COLO668 (cell line): ENCODE results near the gene SF3B1.
A peak's percentile ranks its signal among the peaks of the same experiment; 100 is the strongest.
"Not testable (repeated sequence)": the region's sequence is repeated elsewhere in the genome, so short reads cannot be mapped to it uniquely, and the experiment has no call there.

Experiments
- DNase-seq: peaks from one replicate; lab custom pipeline; 2025; ENCODE audit not compliant: unreplicated experiment; lab: John Stamatoyannopoulos, UW

The SF3B1 gene

DNA sequence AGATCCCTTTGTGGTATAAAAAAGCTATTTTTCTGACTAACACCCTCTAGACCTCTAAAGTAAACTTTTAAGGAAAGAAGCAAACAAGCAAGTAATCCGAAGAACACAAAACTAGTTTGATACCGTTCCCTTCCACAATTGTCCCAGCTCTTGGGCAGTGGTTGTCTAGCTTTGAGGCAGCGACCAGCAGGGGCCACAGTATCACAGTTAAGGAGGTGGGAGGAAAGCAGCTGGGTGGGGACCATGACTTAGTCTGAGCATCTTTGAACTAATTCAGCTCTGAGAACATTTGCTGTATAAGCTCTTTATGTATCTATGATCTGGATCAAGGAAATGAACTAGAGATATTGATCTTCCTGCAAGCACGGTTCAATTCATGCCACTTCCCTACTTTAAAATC lies 51.0 kb downstream of the SF3B1 start:
- no peak for DNase-seq

DNA sequence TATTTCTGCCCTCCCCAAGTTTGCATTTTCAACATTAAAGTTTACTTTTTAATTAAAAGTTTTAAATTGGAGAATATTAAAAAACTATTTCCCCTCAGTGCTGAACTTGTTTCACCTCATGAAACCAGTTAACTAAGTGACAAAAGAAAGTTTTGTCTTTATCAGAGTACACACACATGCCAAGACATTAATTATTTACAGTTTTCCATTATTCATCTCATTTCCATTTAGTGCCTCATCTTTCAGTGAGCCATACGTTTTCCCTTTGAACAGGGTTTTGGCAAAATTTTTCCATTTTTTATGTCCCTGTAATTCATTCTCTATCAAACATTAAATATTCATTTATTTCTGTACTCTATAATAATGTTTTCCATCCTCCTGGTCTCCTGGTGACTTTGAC lies 53.2 kb downstream of the SF3B1 start:
- no peak for DNase-seq

DNA sequence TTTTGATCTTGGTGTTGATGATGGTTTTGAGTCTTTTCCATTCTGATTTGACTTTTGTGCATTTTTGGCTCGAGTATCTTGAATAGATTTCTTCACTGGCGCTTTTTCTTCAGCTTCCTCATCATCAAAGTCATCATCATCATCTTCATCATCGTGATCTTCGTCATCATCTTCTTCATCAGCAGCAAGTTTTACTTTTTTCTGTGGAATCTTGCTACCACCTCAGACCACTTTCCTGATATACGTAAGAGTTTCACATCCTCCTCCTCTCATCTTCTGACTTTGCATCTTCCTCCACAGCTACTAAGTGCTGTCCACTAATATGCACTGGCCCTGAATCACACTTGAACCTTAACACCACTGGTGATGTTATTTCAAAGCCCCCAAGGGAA lies 54.9 kb downstream of the SF3B1 start:
- not testable (repeated sequence) for DNase-seq

- not testable (repeated sequence) for DNase-seq
These were observed 55.4 kb downstream of the SF3B1 start for GRCh38 chr2:197379308-197379917.

DNA sequence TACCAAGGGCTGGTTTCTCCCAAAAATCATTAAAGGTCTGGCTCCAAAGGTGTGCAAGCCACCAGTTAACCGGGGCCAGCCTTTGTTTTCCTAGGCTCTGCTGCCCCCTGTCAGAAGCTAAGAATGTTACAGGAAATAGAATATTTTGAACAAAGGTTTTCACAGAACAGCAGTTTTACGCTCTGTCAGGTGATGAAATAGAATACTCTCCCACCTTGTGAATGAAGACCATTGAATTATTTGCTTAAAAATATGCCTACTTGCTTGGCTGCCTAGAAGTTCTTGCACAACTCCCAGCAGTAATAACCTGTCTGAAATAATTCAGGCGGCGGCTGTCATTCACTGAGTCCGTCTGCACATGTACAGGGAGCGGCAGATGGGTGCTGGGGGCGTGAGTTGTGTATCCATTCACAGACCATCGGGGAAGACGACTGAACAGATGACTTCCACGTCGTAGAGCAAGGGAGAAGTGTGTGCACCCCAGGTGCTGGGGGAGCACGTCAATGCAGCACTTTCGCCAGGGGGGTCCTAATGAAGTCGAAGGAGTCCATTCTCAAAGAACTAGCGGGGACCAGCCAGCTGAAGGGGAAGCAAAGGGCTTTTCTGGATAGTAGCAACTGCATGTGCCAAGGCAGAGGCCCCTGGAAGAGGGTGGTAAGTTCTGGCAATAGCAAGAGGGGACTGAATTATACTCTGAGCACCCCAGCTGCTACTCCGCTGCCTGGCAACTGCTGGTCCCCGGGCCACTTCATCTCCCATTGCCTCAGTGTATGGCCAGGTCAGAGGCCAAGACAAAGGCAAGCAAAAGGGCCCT lies 56.1 kb downstream of the SF3B1 start:
- DNase-seq: peak; percentile 42

GRCh38 chr2:197378086-197378485 lies 56.7 kb downstream of the SF3B1 start:
- no peak for DNase-seq

DNA sequence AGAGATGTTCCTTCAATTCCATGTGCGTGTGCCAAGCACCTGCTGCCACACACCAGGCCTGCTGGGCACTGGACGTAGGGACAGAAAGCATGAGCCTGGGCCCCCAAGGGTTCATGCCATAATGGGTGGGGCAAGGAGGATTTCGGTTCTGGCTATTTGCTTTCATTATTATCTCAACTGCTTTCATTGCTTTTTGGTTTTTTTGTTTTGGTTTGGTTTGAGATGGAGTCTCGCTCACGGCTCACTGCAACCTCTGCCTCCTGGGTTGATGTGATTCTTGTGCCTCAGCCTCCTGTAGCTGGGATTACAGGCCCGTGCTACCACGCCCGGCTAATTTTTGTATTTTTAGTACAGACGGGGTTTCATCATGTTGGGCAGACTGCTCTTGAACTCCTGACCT lies 57.2 kb downstream of the SF3B1 start:
- DNase-seq: no peak

GRCh38 chr2:197372592-197372991 lies 62.2 kb downstream of the SF3B1 start:
- no peak for DNase-seq

DNA sequence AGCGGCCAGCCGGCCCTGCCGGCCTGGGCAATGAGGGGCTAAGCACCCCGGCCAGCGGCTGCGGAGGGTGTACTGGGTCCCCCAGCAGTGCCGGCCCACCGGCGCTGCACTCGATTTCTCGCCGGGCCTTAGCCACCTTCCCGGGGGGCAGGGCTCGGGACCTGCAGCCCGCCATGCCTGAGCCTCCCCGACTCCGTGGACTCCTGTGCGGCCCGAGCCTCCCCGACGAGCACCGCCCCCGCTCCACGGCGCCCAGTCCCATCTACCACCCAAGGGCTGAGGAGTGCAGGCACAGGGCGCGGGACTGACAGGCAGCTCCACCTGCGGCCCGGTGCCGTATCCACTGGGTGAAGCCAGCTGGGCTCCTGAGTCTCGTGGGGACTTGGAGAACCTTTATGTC lies 64.2 kb downstream of the SF3B1 start:
- DNase-seq: not testable (repeated sequence)

DNA sequence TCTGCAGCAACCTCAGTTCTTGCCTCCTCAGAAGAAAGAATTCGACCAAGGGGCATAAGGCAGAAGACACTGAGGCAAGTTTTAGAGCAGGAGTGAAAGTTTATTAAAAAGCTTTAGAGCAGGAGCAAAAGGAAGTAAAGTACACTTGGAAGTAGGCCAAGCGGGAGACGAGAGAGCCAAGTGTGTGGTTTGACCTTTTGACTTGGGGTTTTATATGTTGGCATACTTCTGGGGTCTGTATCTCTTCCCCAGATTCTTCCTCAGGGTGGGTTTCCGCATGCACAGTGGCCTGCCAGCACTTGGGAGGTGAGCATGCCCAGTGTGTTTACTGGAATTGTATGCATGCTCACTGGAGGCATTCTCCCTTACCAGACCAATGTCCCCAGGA lies 64.9 kb downstream of the SF3B1 start:
- no peak for DNase-seq

- no peak for DNase-seq
These were observed 65.4 kb downstream of the SF3B1 start for GRCh38 chr2:197369228-197369932.

DNA sequence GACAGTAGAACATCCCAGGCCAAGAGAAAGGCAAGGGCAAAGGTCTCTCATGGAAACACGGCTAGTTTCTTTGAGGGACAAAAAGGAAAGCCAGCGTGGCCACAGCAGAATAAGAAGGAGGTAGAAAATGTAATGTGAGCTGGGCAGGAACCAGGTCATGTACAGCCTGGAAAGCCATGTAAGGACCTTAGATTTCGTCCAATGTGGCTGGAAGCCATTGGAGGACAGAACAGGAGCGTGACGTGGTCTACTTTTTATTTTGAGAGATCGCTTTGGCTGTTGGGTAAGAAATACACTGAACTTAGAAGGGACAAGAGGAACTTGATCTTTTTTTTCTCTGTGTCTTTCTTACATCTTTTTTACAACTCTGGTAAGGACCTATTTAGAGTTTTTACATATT lies 66.4 kb downstream of the SF3B1 start:
- no peak for DNase-seq

DNA sequence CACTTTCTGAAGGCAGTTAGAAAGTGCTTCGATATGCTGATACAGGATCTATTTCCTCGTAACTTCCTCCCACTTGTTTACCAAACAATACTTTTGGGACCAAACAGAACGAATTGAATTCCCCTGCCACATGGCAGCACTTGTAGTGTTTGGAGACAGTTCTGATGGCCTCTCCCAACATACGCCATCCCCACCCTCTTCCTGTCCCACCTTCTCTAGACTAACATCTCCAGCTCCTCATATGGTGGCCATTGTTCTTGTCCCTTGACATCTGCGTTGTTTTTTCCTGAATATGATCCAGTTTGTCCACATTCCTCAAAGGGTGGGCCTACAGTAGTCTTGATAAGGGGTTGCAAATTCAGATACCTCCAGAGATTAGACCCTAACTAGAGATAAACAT lies 70.8 kb downstream of the SF3B1 start:
- no peak for DNase-seq

DNA sequence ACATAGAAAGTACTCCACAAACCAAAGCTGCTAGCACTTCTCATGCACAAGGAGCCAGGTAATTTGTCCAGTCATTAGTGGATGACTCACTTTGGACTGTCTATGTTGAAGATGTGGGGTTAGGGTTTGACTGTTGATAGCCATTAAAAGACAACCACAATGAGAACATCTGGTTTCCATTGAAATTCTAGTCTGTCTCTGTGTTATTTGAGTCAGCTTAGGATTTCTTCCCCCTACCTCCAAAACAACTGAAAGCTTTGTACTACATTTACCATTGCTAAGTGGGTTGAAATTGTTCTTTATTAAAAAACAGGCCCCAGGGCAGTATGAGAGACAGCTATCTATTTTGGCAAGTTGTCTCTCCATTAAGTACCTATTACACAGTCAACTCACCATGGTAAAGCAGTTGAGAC lies 74.1 kb downstream of the SF3B1 start:
- DNase-seq: no peak

- DNase-seq: no peak
These were observed 75.0 kb downstream of the SF3B1 start for GRCh38 chr2:197359859-197360258.

DNA sequence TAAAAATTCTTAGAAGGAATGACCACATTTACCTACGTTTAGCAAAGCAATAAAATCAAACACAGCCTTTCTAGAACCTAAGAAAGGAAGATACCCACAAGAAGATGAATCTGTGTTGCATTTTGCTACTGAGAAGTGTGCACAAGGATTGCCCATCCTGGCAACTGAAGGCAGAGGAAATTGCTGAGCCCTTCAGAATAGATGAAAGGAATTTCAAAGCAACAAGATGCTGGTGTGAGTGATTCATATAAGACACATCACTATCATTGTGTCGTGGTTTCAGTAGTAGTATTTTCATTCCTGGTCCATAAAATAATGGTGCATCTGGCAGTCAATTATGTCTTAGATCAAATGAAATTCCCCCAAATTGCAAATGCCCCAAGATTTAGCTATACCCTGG lies 75.9 kb downstream of the SF3B1 start:
- DNase-seq: no peak

DNA sequence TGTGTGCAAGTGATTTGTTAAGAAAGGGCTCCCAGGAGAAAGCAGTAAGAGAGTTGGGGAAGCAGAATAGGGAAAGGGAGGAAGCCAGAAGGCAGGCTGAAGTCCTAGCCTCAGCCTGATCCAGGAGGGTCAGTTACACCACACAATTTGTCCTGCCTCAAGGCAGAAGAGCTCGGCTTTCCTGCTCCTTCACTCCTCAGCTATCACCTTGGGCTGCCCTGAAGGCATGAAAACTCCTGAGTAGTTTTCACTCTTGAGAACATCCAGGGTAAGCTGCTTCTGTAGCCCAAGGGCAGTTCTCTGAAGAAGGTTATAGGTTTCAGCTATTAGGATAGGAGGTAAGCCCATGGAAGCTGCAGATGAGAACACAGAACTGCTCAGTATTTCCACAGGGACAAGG lies 76.8 kb downstream of the SF3B1 start:
- no peak for DNase-seq

DNA sequence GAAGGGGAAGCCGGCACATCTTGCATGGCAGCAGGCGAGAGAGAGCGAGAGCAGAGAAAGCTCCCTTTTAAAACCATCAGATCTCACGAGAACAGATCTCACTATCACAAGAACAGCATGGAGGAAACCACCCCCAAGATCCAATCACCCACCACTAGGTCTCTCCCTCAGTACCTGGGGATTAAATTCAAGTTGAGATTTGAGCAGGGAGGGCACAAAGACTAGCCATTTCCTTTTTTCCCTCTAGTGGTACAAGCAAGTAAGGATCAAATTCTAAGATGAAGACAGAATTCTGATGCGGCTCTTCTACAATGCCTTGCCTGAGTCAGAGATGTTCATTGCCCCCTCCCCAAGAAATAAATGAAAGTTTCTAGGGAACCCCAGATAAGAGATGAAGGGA lies 78.7 kb downstream of the SF3B1 start:
- no peak for DNase-seq

- DNase-seq: no peak
These were observed 80.7 kb downstream of the SF3B1 start for GRCh38 chr2:197354169-197354558.

DNA sequence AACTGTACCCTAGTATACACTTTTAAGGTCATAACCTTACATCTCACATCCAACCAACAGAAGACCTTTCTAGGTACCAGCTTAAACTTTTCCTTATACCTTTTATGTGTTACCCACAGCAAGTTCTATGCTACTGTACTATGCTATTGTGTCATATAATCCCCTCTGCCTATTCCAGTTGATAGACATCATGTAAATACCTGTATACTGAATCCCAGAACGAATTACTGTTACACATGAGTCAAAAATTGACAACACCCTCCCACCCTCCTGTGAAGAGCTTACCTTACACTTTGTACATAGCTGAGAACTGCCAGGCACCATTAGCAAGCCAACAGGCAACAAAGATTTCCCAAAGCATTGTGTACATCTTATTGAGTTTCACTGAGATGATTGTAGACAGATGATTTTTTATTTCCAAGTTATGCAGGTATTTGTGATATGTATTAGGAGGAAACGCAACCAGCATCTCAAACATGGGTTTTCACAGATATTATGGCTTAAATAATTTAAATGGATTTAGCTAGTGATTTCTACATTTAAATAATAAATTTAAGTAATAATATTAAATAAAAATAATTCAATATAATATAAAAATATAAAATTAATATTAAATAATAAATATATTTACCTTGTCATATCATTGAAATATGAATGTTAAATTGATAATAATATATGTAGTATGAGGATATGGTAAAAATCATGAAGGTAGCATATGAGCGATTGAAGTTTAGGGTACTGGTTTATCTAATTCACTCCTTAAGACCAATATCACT lies 81.2 kb downstream of the SF3B1 start:
- DNase-seq: no peak

- no peak for DNase-seq
These were observed 85.1 kb downstream of the SF3B1 start for GRCh38 chr2:197349699-197350098.
